Mesenchymal stem cell (in vitro differentiated cells and primary cell): ENCODE measurements around the gene MRPL42.
A peak's percentile ranks its signal among the peaks of the same experiment; 100 is the strongest.

ENCODE experiments used
- DNase-seq: peaks from one replicate; pipeline ENCODE4 v3.0.0-alpha.2; 2013
- H2AFZ ChIP-seq: one replicate; pipeline ENCODE4 v1.6.1; 2013; ENCODE audit warnings: low read depth, mild to moderate bottlenecking, control low read depth, inconsistent platforms, low read length, moderate library complexity
- H2AK5ac ChIP-seq: 2 replicates; pipeline ENCODE4 v1.6.1; 2013; ENCODE audit warnings: low read length, moderate library complexity, mild to moderate bottlenecking, inconsistent platforms; ENCODE audit not compliant: severe bottlenecking
- H2BK120ac ChIP-seq: one replicate; pipeline ENCODE4 v1.6.1; 2013; ENCODE audit warnings: low read depth, mild to moderate bottlenecking, inconsistent platforms, low read length, moderate library complexity
- H2BK12ac ChIP-seq, 2 experiments: one replicate each; pipeline ENCODE4 v1.6.1; 2013; ENCODE audit warnings: inconsistent platforms in 2 of 2, low read length in 2 of 2, mild to moderate bottlenecking in 2 of 2, moderate library complexity in 2 of 2, control low read depth in 1 of 2
- H2BK15ac ChIP-seq: one replicate; pipeline ENCODE4 v1.6.1; 2013; ENCODE audit warnings: mild to moderate bottlenecking, low read depth, inconsistent platforms; ENCODE audit not compliant: poor library complexity, severe bottlenecking
- H2BK5ac ChIP-seq: 2 replicates; pipeline ENCODE4 v1.6.1; 2013; ENCODE audit warnings: low read depth, mild to moderate bottlenecking, low read length, control low read depth, inconsistent platforms; ENCODE audit not compliant: poor library complexity, severe bottlenecking
- H3K14ac ChIP-seq, 2 experiments: one replicate each; pipeline ENCODE4 v1.6.1; 2013; ENCODE audit warnings: inconsistent platforms in 2 of 2, low read length in 2 of 2, control low read depth in 1 of 2, mild to moderate bottlenecking in 1 of 2, moderate library complexity in 1 of 2
- H3K18ac ChIP-seq, 2 experiments: one replicate each; pipeline ENCODE4 v1.6.1; 2013; ENCODE audit warnings: inconsistent platforms in 2 of 2, low read length in 2 of 2, control low read depth in 1 of 2, low read depth in 1 of 2, mild to moderate bottlenecking in 1 of 2
- H3K23ac ChIP-seq, 2 experiments: one replicate each; pipeline ENCODE4 v1.6.1; 2013; ENCODE audit warnings: inconsistent platforms in 2 of 2, low read length in 2 of 2, mild to moderate bottlenecking in 2 of 2, moderate library complexity in 2 of 2, control low read depth in 1 of 2
- H3K27ac ChIP-seq: 2 replicates; pipeline ENCODE4 v1.5.1; 2013; ENCODE audit warnings: mild to moderate bottlenecking, moderate library complexity, low read length, control low read depth, inconsistent platforms; ENCODE audit not compliant: poor library complexity, severe bottlenecking
- H3K27me3 ChIP-seq, 2 experiments: 2 replicates each; pipeline versions ENCODE4 v1.6.1 to v1.7.0; 2013; ENCODE audit warnings: low read length in 2 of 2, mild to moderate bottlenecking in 2 of 2, moderate library complexity in 2 of 2, control low read depth in 1 of 2, inconsistent platforms in 1 of 2; ENCODE audit not compliant: control insufficient read depth in 1 of 2, insufficient read depth in 1 of 2
- H3K36me3 ChIP-seq, 2 experiments: 2 replicates each; pipeline versions ENCODE4 v1.6.1 to v1.7.0; 2013; ENCODE audit warnings: low read length in 2 of 2, control low read depth in 1 of 2, inconsistent platforms in 1 of 2, low read depth in 1 of 2, mild to moderate bottlenecking in 1 of 2; ENCODE audit not compliant: insufficient read depth in 2 of 2, control insufficient read depth in 1 of 2
- H3K4ac ChIP-seq, 2 experiments: one replicate each; pipeline ENCODE4 v1.6.1; 2013; ENCODE audit warnings: inconsistent platforms in 2 of 2, low read length in 2 of 2, mild to moderate bottlenecking in 2 of 2, moderate library complexity in 2 of 2, control low read depth in 1 of 2, low read depth in 1 of 2
- H3K4me1 ChIP-seq: 2 replicates; pipeline ENCODE4 v1.6.1; 2013; ENCODE audit warnings: low read depth, low read length, control low read depth; ENCODE audit not compliant: control insufficient read depth, insufficient read depth
- H3K4me2 ChIP-seq: 2 replicates; pipeline ENCODE4 v1.6.1; 2013; ENCODE audit warnings: low read length, mild to moderate bottlenecking, inconsistent platforms; ENCODE audit not compliant: poor library complexity, severe bottlenecking
- H3K4me3 ChIP-seq, 2 experiments: 2 replicates each; pipeline versions ENCODE4 v1.5.1 to v1.7.0; 2013; ENCODE audit warnings: low read length in 2 of 2, mild to moderate bottlenecking in 2 of 2, control low read depth in 1 of 2, low read depth in 1 of 2; ENCODE audit not compliant: insufficient read depth in 1 of 2
- H3K79me1 ChIP-seq: replicated peaks from 2 replicates; pipeline ENCODE4 v1.6.1; 2013; ENCODE audit warnings: mild to moderate bottlenecking, control low read depth, low read length, inconsistent platforms; ENCODE audit not compliant: poor library complexity, severe bottlenecking
- H3K9ac ChIP-seq: 2 replicates; pipeline ENCODE4 v1.7.0; 2013; ENCODE audit warnings: mild to moderate bottlenecking, low read length, moderate library complexity
- H3K9me3 ChIP-seq: 2 replicates; pipeline ENCODE4 v1.7.0; 2013; ENCODE audit warnings: mild to moderate bottlenecking, low read length; ENCODE audit not compliant: control insufficient read depth
- H4K8ac ChIP-seq: one replicate; pipeline ENCODE4 v1.6.1; 2013; ENCODE audit warnings: inconsistent platforms, mild to moderate bottlenecking, low read length, moderate library complexity
- H4K91ac ChIP-seq: one replicate; pipeline ENCODE4 v1.6.1; 2013; ENCODE audit warnings: mild to moderate bottlenecking, low read length, inconsistent platforms
- WGBS: methylation state at CpG from one replicate; pipeline ENCODE4 v1.1.7; 2013; ENCODE audit warnings: mixed read lengths; 5-methylcytosine and 5-hydroxymethylcytosine counted together

Gene MRPL42

DNA sequence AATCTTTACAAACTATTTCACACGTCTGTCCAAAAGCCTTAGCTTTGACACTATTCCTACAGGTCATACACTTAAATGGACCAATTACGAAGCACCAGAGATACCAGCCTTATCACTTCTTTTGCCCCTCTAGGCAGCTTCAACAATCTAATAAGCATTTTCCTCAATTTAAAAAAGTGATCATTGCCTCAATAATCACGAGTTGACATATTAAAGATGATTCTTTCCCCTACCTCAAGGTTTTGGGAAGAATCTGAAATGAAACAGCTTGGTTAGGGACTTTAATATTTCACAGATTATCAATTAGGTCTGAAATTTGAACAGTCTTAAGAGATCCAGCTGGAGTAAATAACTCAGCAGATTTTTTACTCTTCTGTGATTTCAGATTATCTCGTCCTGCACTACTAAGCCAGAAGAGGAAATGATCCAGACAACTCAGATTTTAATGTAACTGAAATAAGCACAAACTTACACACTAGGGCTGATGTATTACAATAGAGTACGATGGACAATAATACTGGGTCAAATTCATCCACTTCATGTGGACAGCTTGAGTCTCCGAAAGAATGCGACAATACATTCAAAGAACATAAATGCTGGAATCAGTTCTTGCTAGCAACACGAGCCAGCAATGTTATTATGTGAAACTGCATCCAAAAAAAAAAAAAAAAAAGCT lies 41.4 kb upstream of the MRPL42 start:
- H2BK120ac ChIP-seq: no peak overlapping the region
- WGBS: 94% methylated on average over 5 of the region's 8 CpGs
- H2BK15ac ChIP-seq: no peak overlapping the region
- H3K4me3 ChIP-seq: no peak overlapping the region
- no peak overlapping the region for H3K4me2 ChIP-seq
- no peaks in the 10 kb centered on the region for H3K9me3 ChIP-seq
- H2AFZ ChIP-seq: no peak overlapping the region
- H2BK12ac ChIP-seq: no peak overlapping the region
- no peak overlapping the region for H3K4ac ChIP-seq
- H3K4me1 ChIP-seq: peaks cover 3% of the 10 kb centered on the region
- no peak overlapping the region for H2BK5ac ChIP-seq
- no peak overlapping the region for H3K23ac ChIP-seq
- no peak overlapping the region for H4K8ac ChIP-seq
- no peak overlapping the region for H2AK5ac ChIP-seq
- no peak overlapping the region for H3K18ac ChIP-seq
- H3K9ac ChIP-seq: peak overlapping the region; percentile 26
- no peak overlapping the region for H4K91ac ChIP-seq
- no peak overlapping the region for H3K14ac ChIP-seq
- no peaks in the 10 kb centered on the region for H3K79me1 ChIP-seq
- H3K27me3 ChIP-seq: no peaks in the 10 kb centered on the region
- no peak for DNase-seq
- H3K27ac ChIP-seq: no peak overlapping the region
- H3K36me3 ChIP-seq: no peaks in the 10 kb centered on the region

- H3K4me1 ChIP-seq: peaks cover 3% of the 10 kb centered on the region
- H3K18ac ChIP-seq: no peak overlapping the region
- no peak overlapping the region for H3K14ac ChIP-seq
- no peak overlapping the region for H3K23ac ChIP-seq
- peak overlapping the region; percentile 26 for H3K9ac ChIP-seq
- no peak overlapping the region for H2BK5ac ChIP-seq
- no peak overlapping the region for H4K91ac ChIP-seq
- H2BK15ac ChIP-seq: no peak overlapping the region
- H3K4me3 ChIP-seq: no peak overlapping the region
- no peaks in the 10 kb centered on the region for H3K27me3 ChIP-seq
- H2AFZ ChIP-seq: no peak overlapping the region
- WGBS: 100% methylated on average over 1 of the region's 1 CpG
- peak overlapping the region; percentile 19 for H2BK120ac ChIP-seq
- H3K4ac ChIP-seq: no peak overlapping the region
- no peaks in the 10 kb centered on the region for H3K9me3 ChIP-seq
- H3K79me1 ChIP-seq: no peaks in the 10 kb centered on the region
- no peak overlapping the region for H2BK12ac ChIP-seq
- H4K8ac ChIP-seq: no peak overlapping the region
- H2AK5ac ChIP-seq: no peak overlapping the region
- no peak overlapping the region for H3K4me2 ChIP-seq
- H3K36me3 ChIP-seq: no peaks in the 10 kb centered on the region
- no peak for DNase-seq
- no peak overlapping the region for H3K27ac ChIP-seq
These were observed 40.9 kb upstream of the MRPL42 start for GRCh38 chr12:93426412-93426805.

DNA sequence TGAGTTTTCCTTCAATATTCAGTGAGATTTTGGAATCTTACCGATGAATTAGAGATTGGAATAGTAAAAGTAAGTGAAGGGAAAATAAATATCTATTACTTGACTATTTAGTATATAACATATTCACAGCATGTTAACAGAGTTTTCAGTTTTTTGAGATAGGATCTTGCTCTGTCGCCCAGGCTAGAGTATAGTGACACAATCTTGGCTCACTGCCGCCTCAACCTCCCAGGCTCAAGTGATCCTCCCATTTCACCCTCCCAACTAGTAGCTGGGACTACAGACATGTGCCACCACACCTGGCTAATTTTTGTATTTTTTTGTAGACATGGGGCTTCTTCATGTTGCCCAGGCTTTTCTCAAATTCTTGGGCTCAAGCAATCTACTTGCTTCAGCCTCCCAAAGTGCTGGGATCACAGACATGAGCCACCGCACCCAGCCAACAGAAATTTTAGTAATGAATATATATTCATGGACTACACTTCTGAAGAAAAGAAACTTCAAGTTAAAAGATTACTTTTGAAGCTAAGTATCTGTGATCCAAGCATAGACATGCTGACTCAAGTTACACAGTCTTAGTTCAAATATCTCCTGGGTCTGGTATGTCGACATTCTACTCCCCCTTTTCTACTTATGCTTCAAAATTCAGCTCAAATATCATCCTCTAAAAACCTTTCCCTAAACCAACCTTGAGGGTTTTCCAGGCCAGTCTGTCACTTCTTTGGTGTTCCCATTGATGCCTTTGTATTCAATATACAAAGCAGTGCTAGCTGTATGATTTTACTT lies 39.3 kb upstream of the MRPL42 start:
- Histone ChIP-seq H2BK5ac (peak overlapping the region; percentile 70), H3K9ac (peak overlapping the region; percentile 37), H2AFZ (no peak overlapping the region), H3K36me3 (no peaks in the 10 kb centered on the region), H3K18ac (no peak overlapping the region), H3K4me3 (peak overlapping the region in 1 of 2 experiments; percentile 8), H2BK15ac (no peak overlapping the region), H3K14ac (no peak overlapping the region), H3K27me3 (no peaks in the 10 kb centered on the region), H3K27ac (no peak overlapping the region), H2BK120ac (no peak overlapping the region), H3K4ac (no peak overlapping the region), H4K91ac (no peak overlapping the region), H3K4me1 (peaks cover 3% of the 10 kb centered on the region), H3K79me1 (no peaks in the 10 kb centered on the region), H3K9me3 (no peaks in the 10 kb centered on the region), H3K23ac (no peak overlapping the region), H2BK12ac (no peak overlapping the region), H4K8ac (no peak overlapping the region), H2AK5ac (no peak overlapping the region), H3K4me2 (no peak overlapping the region)
- peak; percentile 31 for DNase-seq
- 95% methylated on average over 2 of the region's 5 CpGs for WGBS

- H3K23ac ChIP-seq: no peak overlapping the region
- no peak for DNase-seq
- no peak overlapping the region for H4K8ac ChIP-seq
- H3K27me3 ChIP-seq: no peaks in the 10 kb centered on the region
- H3K9me3 ChIP-seq: no peaks in the 10 kb centered on the region
- H4K91ac ChIP-seq: no peak overlapping the region
- H3K4me1 ChIP-seq: peaks cover 3% of the 10 kb centered on the region
- no peak overlapping the region for H2AK5ac ChIP-seq
- H3K4me2 ChIP-seq: no peak overlapping the region
- no peak overlapping the region for H2BK120ac ChIP-seq
- H2BK15ac ChIP-seq: no peak overlapping the region
- H3K18ac ChIP-seq: no peak overlapping the region
- 100% methylated on average over 1 of the region's 1 CpG for WGBS
- no peak overlapping the region for H3K9ac ChIP-seq
- H3K14ac ChIP-seq: no peak overlapping the region
- no peaks in the 10 kb centered on the region for H3K79me1 ChIP-seq
- H3K27ac ChIP-seq: no peak overlapping the region
- H2BK5ac ChIP-seq: no peak overlapping the region
- H3K4me3 ChIP-seq: no peak overlapping the region
- no peak overlapping the region for H2AFZ ChIP-seq
- no peak overlapping the region for H3K4ac ChIP-seq
- H2BK12ac ChIP-seq: no peak overlapping the region
- H3K36me3 ChIP-seq: no peaks in the 10 kb centered on the region
These were observed 37.9 kb upstream of the MRPL42 start for GRCh38 chr12:93429448-93429847.
